IMR-90 (cell line): ENCODE measurements around the gene LOX. TPM values are rescaled to one million over a fixed set of nuclear protein-coding genes. Genes with fewer than 3 reads are reported as not detected.

ENCODE experiments used
- ATAC-seq: fragments of 200-7000 bp; cut with Tn5 transposase; 2 replicates; pipeline ENCODE4 v1.9.1; 2020; ENCODE audit warnings: low read depth, mild to moderate bottlenecking, moderate library complexity
- BruUV-seq: library from RNA; stranded (reverse); fragments of 400-500 nt; replicated peaks from 2 replicates; lab custom pipeline; 2021; lab: Mats Ljungman, UMichigan
- CTCF ChIA-PET: fragments of 300-600 bp; formaldehyde crosslinking; extraction: SDS; loops from one replicate; lab custom pipeline; 2021; ENCODE audit warnings: antibody characterized with exemption; lab: Yijun Ruan, JAX
- POLR2A ChIA-PET: fragments of 300-600 bp; sonication (Branson Sonifier 250); formaldehyde crosslinking; loops from one replicate; lab custom pipeline; 2022; ENCODE audit warnings: antibody characterized with exemption; ENCODE audit not compliant: unreplicated experiment; lab: Charles Lee
- DNase-seq: peaks from one replicate; pipeline ENCODE4 v3.0.0; 2013
- H2AFZ ChIP-seq: replicated peaks from 2 replicates; pipeline ENCODE3; 2013; ENCODE audit warnings: low read length, mild to moderate bottlenecking; ENCODE audit not compliant: poor library complexity
- H2AK5ac ChIP-seq: 2 replicates; pipeline ENCODE4 v1.6.1; 2013; ENCODE audit warnings: low read depth, low read length, inconsistent platforms
- H2AK9ac ChIP-seq: replicated peaks from 2 replicates; pipeline ENCODE3; 2013; ENCODE audit warnings: mild to moderate bottlenecking, low read depth, low read length, moderate library complexity; ENCODE audit not compliant: poor library complexity
- H2BK120ac ChIP-seq: 2 replicates; pipeline ENCODE4 v1.6.1; 2013; ENCODE audit warnings: low read depth, low read length, inconsistent platforms
- H2BK15ac ChIP-seq: 3 replicates; pipeline ENCODE4 v1.6.1; 2013; ENCODE audit warnings: low read depth, low read length, inconsistent platforms
- H2BK20ac ChIP-seq: 2 replicates; pipeline ENCODE4 v1.6.1; 2013; ENCODE audit warnings: low read depth, mild to moderate bottlenecking, inconsistent platforms, low read length, moderate library complexity
- H2BK5ac ChIP-seq: 2 replicates; pipeline ENCODE4 v1.6.1; 2013; ENCODE audit warnings: mild to moderate bottlenecking, low read depth, low read length, inconsistent platforms; ENCODE audit not compliant: poor library complexity, severe bottlenecking
- H3K14ac ChIP-seq: replicated peaks from 2 replicates; pipeline ENCODE4 v1.6.1; 2013; ENCODE audit warnings: low read depth, low read length, inconsistent platforms
- H3K18ac ChIP-seq: 2 replicates; pipeline ENCODE4 v1.6.1; 2013; ENCODE audit warnings: low read depth, low read length, control low read depth
- H3K23ac ChIP-seq: 2 replicates; pipeline ENCODE4 v1.6.1; 2013; ENCODE audit warnings: low read depth, low read length, inconsistent platforms
- H3K27ac ChIP-seq: 2 replicates; pipeline ENCODE4 v1.5.1; 2013; ENCODE audit warnings: mild to moderate bottlenecking, control low read depth, low read length; ENCODE audit not compliant: insufficient read depth
- H3K27me3 ChIP-seq: 2 replicates; pipeline ENCODE4 v1.6.1; 2013; ENCODE audit warnings: low read length; ENCODE audit not compliant: control insufficient read depth, insufficient read depth
- H3K36me3 ChIP-seq: 2 replicates; pipeline ENCODE4 v1.6.1; 2013; ENCODE audit warnings: low read length, mixed read lengths; ENCODE audit not compliant: control insufficient read depth, insufficient read depth
- H3K4ac ChIP-seq: 2 replicates; pipeline ENCODE4 v1.6.1; 2013; ENCODE audit warnings: low read depth, low read length, inconsistent platforms
- H3K4me1 ChIP-seq: 2 replicates; pipeline ENCODE4 v1.6.1; 2013; ENCODE audit warnings: low read length, mixed read lengths; ENCODE audit not compliant: control insufficient read depth, insufficient read depth
- H3K4me2 ChIP-seq: 2 replicates; pipeline ENCODE4 v1.6.1; 2013; ENCODE audit warnings: low read depth, mild to moderate bottlenecking, control low read depth, low read length, moderate library complexity
- H3K4me3 ChIP-seq: 2 replicates; pipeline ENCODE4 v1.5.1; 2013; ENCODE audit warnings: low read depth, mild to moderate bottlenecking, control low read depth, low read length, moderate library complexity; ENCODE audit not compliant: insufficient read depth
- H3K56ac ChIP-seq: 2 replicates; pipeline ENCODE4 v1.6.1; 2013; ENCODE audit warnings: low read length, inconsistent platforms; ENCODE audit not compliant: insufficient read depth; ENCODE audit errors: extremely low read depth
- H3K79me1 ChIP-seq, 2 experiments: 2 replicates each; pipeline ENCODE4 v1.6.1; 2013; ENCODE audit warnings: low read length in 2 of 2, inconsistent platforms in 1 of 2, low read depth in 1 of 2
- H3K9ac ChIP-seq: 2 replicates; pipeline ENCODE4 v1.6.1; 2013; ENCODE audit warnings: low read depth, low read length, control low read depth
- H3K9me1 ChIP-seq: 2 replicates; pipeline ENCODE4 v1.6.1; 2013; ENCODE audit warnings: low read length, inconsistent platforms; ENCODE audit not compliant: insufficient read depth
- H3K9me3 ChIP-seq: 2 replicates; pipeline ENCODE4 v1.6.1; 2013; ENCODE audit warnings: low read length; ENCODE audit not compliant: control insufficient read depth, insufficient read depth
- H4K20me1 ChIP-seq: 2 replicates; pipeline ENCODE4 v1.6.1; 2013; ENCODE audit warnings: low read length, inconsistent platforms; ENCODE audit not compliant: insufficient read depth
- H4K5ac ChIP-seq: 2 replicates; pipeline ENCODE4 v1.6.1; 2013; ENCODE audit warnings: mild to moderate bottlenecking, low read depth, low read length, control low read depth
- H4K8ac ChIP-seq, 2 experiments: 2 replicates each; pipeline ENCODE4 v1.6.1; 2013; ENCODE audit warnings: low read depth in 2 of 2, low read length in 2 of 2, control low read depth in 1 of 2, inconsistent platforms in 1 of 2
- H4K91ac ChIP-seq: 2 replicates; pipeline ENCODE4 v1.6.1; 2013; ENCODE audit warnings: low read depth, low read length, inconsistent platforms; ENCODE audit not compliant: insufficient read depth
- CTCF ChIP-seq: conservative IDR thresholded peaks from 2 replicates; pipeline ENCODE4 v1.5.1; 2012; ENCODE audit warnings: mild to moderate bottlenecking, low read depth, low read length, improper control_type of control experiment
- FOS ChIP-seq: fragments of 150-350 bp; IDR thresholded peaks from 2 replicates; pipeline ENCODE4 v1.6.1; 2016; ENCODE audit warnings: low read depth, low read length
- RAD21 ChIP-seq: IDR thresholded peaks from 2 replicates; pipeline ENCODE4 v1.6.1; 2012; ENCODE audit warnings: low read length, improper control_type of control experiment
- SMC3 ChIP-seq: fragments of 150-350 bp; IDR thresholded peaks from 2 replicates; pipeline ENCODE4 v1.6.1; 2016; ENCODE audit warnings: low read depth, mild to moderate bottlenecking, antibody characterized with exemption, low read length, moderate library complexity
- WGBS, 2 experiments: methylation state at CpG; one replicate each; pipeline versions ENCODE4 v1.1.5 to v1.1.7; 2013; ENCODE audit warnings: missing lambda C conversion rate in 2 of 2; ENCODE audit not compliant: insufficient read length in 1 of 2; ENCODE audit errors: extremely low coverage in 2 of 2; 5-methylcytosine and 5-hydroxymethylcytosine counted together
- dilution Hi-C: fragments of 300-500 bp; cut with HindIII; formaldehyde crosslinking; loops from one replicate; pipeline ENCODE4 v1.14.3; 2018; ENCODE audit warnings: low sequenced_read_pairs; ENCODE audit not compliant: unreplicated experiment
- in situ Hi-C: fragments of 300-500 bp; cut with MboI; formaldehyde crosslinking; loops from 3 replicates; pipeline ENCODE4 v1.14.3; 2019; ENCODE audit warnings: low sequenced_read_pairs, inconsistent platforms, mixed read lengths
- intact Hi-C: fragments of 100-400 bp; cut with micrococcal nuclease; formaldehyde crosslinking; loops from 2 replicates; pipeline ENCODE4 v1.10.0; 2022
- polyA plus RNA-seq, 3 experiments: library from polyadenylated mRNA; depleted of rRNA; stranded (reverse); fragments of >200 nt; gene quantifications; 2 replicates each; pipeline ENCODE4 v1.2.3, GENCODE V29; 2012; ENCODE audit warnings: low replicate concordance in 1 of 3
- total RNA-seq: library from RNA; depleted of rRNA; stranded (reverse); fragments of >200 nt; gene quantifications from 2 replicates; pipeline ENCODE4 v1.2.3, GENCODE V29; 2012

LOX gene
- total and polyA plus RNA-seq, 2 of the 4 experiments (the other 2 are of a cell fraction), result 277 to 662 TPM

GRCh38 chr5:122101636-122102285, 23.7 kb upstream of the LOX start:
- Histone ChIP-seq H3K18ac (no peak overlapping the region; the same call in 1 of the 2 replicates), H3K9me1 (0 out of 2 replicates have a peak, but pooled peaks cover 4% of the 10 kb centered on the region), H2BK15ac (no peak overlapping the region; the same call in 2 of the 3 replicates), H4K91ac (0 out of 2 replicates have a peak overlapping the region, but pooled peaks have one; percentile 26), H3K14ac (no peak overlapping the region), H2BK5ac (no peak overlapping the region), H3K36me3 (no peaks in the 10 kb centered on the region), H3K27ac (no peak overlapping the region), H3K9ac (no peak overlapping the region; the same call in 1 of the 2 replicates), H3K9me3 (no peaks in the 10 kb centered on the region), H2AFZ (no peak overlapping the region), H2AK9ac (no peak overlapping the region), H3K4me2 (peak overlapping the region; percentile 58; the same call in 1 of the 2 replicates), H4K5ac (peak overlapping the region; percentile 71; the same call in 1 of the 2 replicates), H2BK20ac (peak overlapping the region; percentile 50; the same call in 1 of the 2 replicates), H2AK5ac (no peak overlapping the region; the same call in 1 of the 2 replicates), H2BK120ac (peak overlapping the region; percentile 66), H3K4me3 (no peak overlapping the region), H4K20me1 (no peaks in the 10 kb centered on the region), H3K56ac (no peak overlapping the region), H3K79me1 (peaks cover 0 to 3% of the 10 kb centered on the region in 2 experiments; a peak in 1 of 4 replicates), H4K8ac (peak overlapping the region in 1 of 2 experiments; percentile 30; a peak in 1 of 4 replicates), H3K4ac (no peak overlapping the region; the same call in 1 of the 2 replicates), H3K4me1 (peaks cover 5% of the 10 kb centered on the region), H3K23ac (0 out of 2 replicates have a peak overlapping the region, but pooled peaks have one; percentile 60), H3K27me3 (no peaks in the 10 kb centered on the region)
- POLR2A ChIA-PET, result interaction anchor here (0.6 kb wide), 1 partner anchor 8 kb away, joined by 3 read pairs; no protein-coding TSS in a partner anchor
- BruUV-seq, result no TSS peak
- DNase-seq, result peak; percentile 79
- intact Hi-C loops, result loop anchor here (1.0 to 5.0 kb wide), 3 partner anchors 24 to 316 kb away; no protein-coding TSS in a partner anchor
- peak; percentile 74 for TF ChIP-seq RAD21
- TF ChIP-seq FOS, result no peak
- TF ChIP-seq SMC3, result peak; percentile 85
- peak; percentile 72 for TF ChIP-seq CTCF
- CTCF ChIA-PET, result interaction anchor here (0.6 to 2.5 kb wide), 11 partner anchors 8 to 133 kb away, joined by 3 to 14 read pairs (median 3); no protein-coding TSS in a partner anchor
- dilution Hi-C loops, result no loop called here
- WGBS, 2 experiments, result no CpG with 5 or more reads among the region's 4 CpGs
- in situ Hi-C loops, result loop anchor here (5.0 kb wide), 1 partner anchor 134 kb away; no protein-coding TSS in a partner anchor
- peak; percentile 79 for ATAC-seq
